ACC112 (cell line): ENCODE measurements around the gene SRPK3.
A peak's percentile ranks its signal among the peaks of the same experiment; 100 is the strongest.
"Not testable (repeated sequence)": the region's sequence is repeated elsewhere in the genome, so short reads cannot be mapped to it uniquely, and the experiment has no call there.

Source experiments
- H2AFZ ChIP-seq: fragments of 200-600 bp; sonication (generic); one replicate; pipeline ENCODE4 v1.6.0; 2017; ENCODE audit warnings: antibody characterized with exemption, low read length; ENCODE audit not compliant: unreplicated experiment
- H3K27ac ChIP-seq: fragments of 200-600 bp; sonication (generic); 2 replicates; pipeline ENCODE4 v1.5.1; 2014; ENCODE audit warnings: low read depth, mild to moderate bottlenecking, antibody characterized with exemption, low read length, moderate library complexity
- H3K27me3 ChIP-seq: fragments of 200-600 bp; sonication (generic); 2 replicates; pipeline ENCODE4 v1.6.1; 2014; ENCODE audit warnings: mild to moderate bottlenecking, antibody characterized with exemption, low read length, moderate library complexity, mixed read lengths; ENCODE audit not compliant: insufficient read depth
- H3K36me3 ChIP-seq: fragments of 200-600 bp; sonication (generic); 2 replicates; pipeline ENCODE4 v1.6.1; 2016; ENCODE audit warnings: mild to moderate bottlenecking, antibody characterized with exemption, low read length, moderate library complexity, mixed read lengths; ENCODE audit not compliant: insufficient read depth
- H3K4me1 ChIP-seq: fragments of 200-600 bp; sonication (generic); one replicate; pipeline ENCODE4 v1.6.1; 2016; ENCODE audit warnings: low read length, mixed read lengths; ENCODE audit not compliant: insufficient read depth, unreplicated experiment, control insufficient read depth
- H3K4me3 ChIP-seq: fragments of 200-600 bp; sonication (generic); 2 replicates; pipeline ENCODE4 v1.5.1; 2014; ENCODE audit warnings: mild to moderate bottlenecking, low read depth, low read length
- H3K79me2 ChIP-seq: fragments of 200-600 bp; sonication (generic); one replicate; pipeline ENCODE4 v1.6.0; 2016; ENCODE audit warnings: low read length; ENCODE audit not compliant: control insufficient read depth, unreplicated experiment, insufficient read depth

The SRPK3 gene

DNA sequence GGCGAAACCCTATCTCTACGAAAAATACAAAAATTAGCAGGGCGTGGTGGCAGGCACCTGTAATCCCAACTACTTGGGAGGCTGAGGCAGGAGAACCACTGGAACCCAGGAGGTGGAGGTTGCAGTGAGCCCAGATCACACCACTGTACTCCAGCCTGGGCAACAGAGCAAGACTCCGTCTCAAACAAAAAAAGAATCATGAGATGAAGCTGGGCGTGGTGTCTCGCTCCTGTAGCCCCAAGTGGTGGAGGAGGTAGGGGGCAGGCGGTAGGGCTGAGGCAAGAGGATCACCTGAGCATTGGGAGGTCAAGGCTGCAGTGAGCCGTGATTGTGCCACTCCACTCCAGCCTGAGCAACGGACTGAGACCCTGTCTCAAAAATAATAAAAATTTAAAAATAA lies 37.2 kb downstream of the SRPK3 start:
- not testable (repeated sequence) for H3K4me3 ChIP-seq, H3K27me3 ChIP-seq, H3K79me2 ChIP-seq, H3K27ac ChIP-seq, H2AFZ ChIP-seq, H3K36me3 ChIP-seq, H3K4me1 ChIP-seq

GRCh38 chrX:153818571-153819383 lies 37.9 kb downstream of the SRPK3 start:
- no peaks in the 10 kb centered on the region for H3K4me1 ChIP-seq
- H2AFZ ChIP-seq = peak overlapping the region; percentile 38
- H3K79me2 ChIP-seq = no peaks in the 10 kb centered on the region
- no peak overlapping the region for H3K27ac ChIP-seq
- no peaks in the 10 kb centered on the region for H3K36me3 ChIP-seq
- H3K4me3 ChIP-seq = peak overlapping the region; percentile 68
- H3K27me3 ChIP-seq = peaks cover 5% of the 10 kb centered on the region; the same call in 1 of the 2 replicates

DNA sequence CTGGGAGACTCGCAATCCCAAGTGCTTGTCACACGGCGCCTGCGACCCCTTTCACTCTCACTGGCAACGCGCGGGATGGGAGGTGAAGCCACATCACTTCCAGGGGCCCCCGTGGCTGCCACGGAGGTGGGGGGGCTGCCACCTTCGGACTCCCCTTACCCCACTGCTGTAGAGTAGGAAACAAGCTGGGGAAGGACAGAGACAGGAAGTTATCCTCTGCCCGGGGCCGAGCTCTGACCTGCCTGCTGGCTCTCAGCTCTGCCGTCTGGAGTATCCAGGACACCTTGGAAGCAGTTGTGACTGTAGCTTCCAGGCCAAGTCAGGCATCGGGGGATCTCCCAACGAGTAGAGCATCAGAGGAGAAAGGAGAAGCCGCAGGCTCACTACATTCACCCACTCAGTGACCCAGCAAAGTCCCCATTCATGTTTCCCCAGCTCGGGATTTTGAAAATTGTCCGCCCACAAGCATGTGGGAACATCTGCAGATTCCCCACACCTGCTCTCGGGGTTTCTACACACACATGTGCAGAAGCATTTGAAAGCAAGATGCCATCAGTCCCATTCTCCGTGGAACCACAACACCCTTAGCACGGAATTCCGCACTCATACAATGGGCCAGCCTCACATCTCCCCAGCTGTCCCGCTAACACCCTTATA lies 38.7 kb downstream of the SRPK3 start:
- Histone ChIP-seq H2AFZ (no peak overlapping the region), H3K4me3 (peak overlapping the region; percentile 68), H3K79me2 (no peaks in the 10 kb centered on the region), H3K36me3 (no peaks in the 10 kb centered on the region), H3K27ac (no peak overlapping the region), H3K4me1 (no peaks in the 10 kb centered on the region), H3K27me3 (peaks cover 5% of the 10 kb centered on the region; the same call in 1 of the 2 replicates)

DNA sequence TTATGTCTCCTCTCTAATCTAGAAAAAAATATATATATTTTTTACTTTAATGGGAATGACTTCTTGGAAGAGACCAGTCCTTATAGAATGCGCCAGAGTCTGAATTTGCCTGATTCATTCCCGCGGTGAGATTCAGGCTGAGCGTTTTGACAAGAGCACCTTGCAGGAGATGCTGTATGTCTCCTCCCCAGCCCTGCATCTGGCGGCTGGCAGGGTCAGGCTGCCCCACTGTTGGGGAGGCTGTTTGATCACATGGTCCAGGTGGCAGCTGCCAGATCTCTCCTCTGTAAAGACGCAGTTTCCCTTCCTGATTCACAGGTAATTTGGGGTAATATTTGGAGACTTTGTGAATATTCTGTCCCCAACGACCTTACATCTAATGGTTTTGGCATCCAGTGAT lies 39.8 kb downstream of the SRPK3 start:
- peaks cover 5% of the 10 kb centered on the region; the same call in 1 of the 2 replicates for H3K27me3 ChIP-seq
- H3K4me3 ChIP-seq = no peak overlapping the region
- H2AFZ ChIP-seq = no peak overlapping the region
- no peak overlapping the region for H3K27ac ChIP-seq
- H3K79me2 ChIP-seq = no peaks in the 10 kb centered on the region
- no peaks in the 10 kb centered on the region for H3K4me1 ChIP-seq
- no peaks in the 10 kb centered on the region for H3K36me3 ChIP-seq

DNA sequence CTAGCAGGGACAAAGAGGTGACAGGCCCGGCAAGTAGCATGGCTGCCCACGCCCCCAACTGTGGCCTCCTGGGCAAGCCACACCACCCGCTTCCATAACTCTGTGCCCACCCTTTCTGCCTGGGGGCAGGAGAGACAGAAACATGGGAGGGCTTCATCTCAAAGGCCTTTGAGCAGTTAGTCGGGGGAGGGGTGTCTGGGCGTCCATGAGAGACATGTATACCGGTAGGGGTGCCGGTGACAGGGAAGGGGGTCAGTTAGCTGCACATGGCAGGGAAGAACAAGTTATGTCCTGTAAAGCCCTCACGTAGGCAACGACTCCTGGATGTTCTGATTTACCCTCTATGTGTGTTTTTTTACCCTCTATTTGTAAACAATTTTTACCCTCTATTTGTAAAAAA lies 40.2 kb downstream of the SRPK3 start:
- H3K36me3 ChIP-seq = no peaks in the 10 kb centered on the region
- H3K27me3 ChIP-seq = peaks cover 5% of the 10 kb centered on the region; the same call in 1 of the 2 replicates
- no peaks in the 10 kb centered on the region for H3K79me2 ChIP-seq
- no peak overlapping the region for H3K4me3 ChIP-seq
- H3K27ac ChIP-seq = no peak overlapping the region
- no peaks in the 10 kb centered on the region for H3K4me1 ChIP-seq
- no peak overlapping the region for H2AFZ ChIP-seq

GRCh38 chrX:153824348-153824747 lies 43.5 kb downstream of the SRPK3 start:
- Histone ChIP-seq H3K4me1 (no peaks in the 10 kb centered on the region), H2AFZ (no peak overlapping the region)

DNA sequence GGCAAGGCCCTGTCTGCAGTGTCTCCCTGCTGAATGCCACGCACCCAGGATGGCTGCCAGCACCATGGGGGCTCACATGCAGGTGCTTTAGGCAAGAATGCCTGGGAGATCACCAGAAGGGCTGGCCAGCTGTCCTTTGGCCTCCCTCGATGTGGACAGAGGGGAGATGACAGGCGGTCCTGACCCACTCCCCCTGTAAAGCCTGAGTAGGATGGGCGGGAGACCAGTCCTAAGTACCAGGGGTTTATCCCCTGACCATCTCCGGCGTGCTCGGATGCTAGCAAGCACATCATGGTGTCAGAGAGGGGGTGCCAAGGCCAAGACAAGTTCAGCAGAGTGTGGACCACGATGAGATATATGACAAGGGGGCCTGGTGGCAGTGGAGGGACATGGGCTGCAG lies 44.2 kb downstream of the SRPK3 start:
- H3K4me3 ChIP-seq = no peak overlapping the region

More at GRCh38 chrX:153824348-153824747, 43.5 kb downstream of the SRPK3 start:
- no peak overlapping the region for H3K27ac ChIP-seq
- peaks cover 21% of the 10 kb centered on the region for H3K27me3 ChIP-seq
- no peaks in the 10 kb centered on the region for H3K79me2 ChIP-seq
- no peaks in the 10 kb centered on the region for H3K36me3 ChIP-seq
- H3K4me3 ChIP-seq = no peak overlapping the region

DNA sequence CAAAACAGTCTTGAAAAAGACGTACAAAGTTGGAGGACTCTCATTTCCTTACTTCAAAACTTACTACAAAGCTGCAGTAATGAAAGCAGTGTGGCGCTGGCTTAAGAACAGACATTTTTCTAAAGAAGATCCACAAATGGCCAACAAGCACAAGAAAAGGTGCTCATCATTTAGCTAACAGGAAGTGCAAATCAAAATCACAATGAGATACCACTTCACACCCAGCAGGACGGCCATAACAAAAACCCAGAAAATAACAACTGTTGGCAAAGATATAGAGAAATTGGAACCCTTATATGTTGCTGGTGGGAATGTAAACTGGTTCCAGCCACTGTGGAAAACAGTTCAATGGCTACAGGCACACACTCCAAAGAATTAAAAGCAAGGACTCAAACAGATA lies 46.2 kb downstream of the SRPK3 start:
- Histone ChIP-seq H3K27ac (no peak overlapping the region), H3K27me3 (peaks cover 38% of the 10 kb centered on the region), H3K4me1 (no peaks in the 10 kb centered on the region), H3K4me3 (no peak overlapping the region), H2AFZ (no peak overlapping the region), H3K36me3 (no peaks in the 10 kb centered on the region), H3K79me2 (no peaks in the 10 kb centered on the region)

More for the DNA sequence above, 44.2 kb downstream of the SRPK3 start:
- no peaks in the 10 kb centered on the region for H3K36me3 ChIP-seq
- H2AFZ ChIP-seq = no peak overlapping the region
- no peak overlapping the region for H3K27ac ChIP-seq
- H3K4me1 ChIP-seq = no peaks in the 10 kb centered on the region
- H3K79me2 ChIP-seq = no peaks in the 10 kb centered on the region
- peaks cover 24% of the 10 kb centered on the region for H3K27me3 ChIP-seq

DNA sequence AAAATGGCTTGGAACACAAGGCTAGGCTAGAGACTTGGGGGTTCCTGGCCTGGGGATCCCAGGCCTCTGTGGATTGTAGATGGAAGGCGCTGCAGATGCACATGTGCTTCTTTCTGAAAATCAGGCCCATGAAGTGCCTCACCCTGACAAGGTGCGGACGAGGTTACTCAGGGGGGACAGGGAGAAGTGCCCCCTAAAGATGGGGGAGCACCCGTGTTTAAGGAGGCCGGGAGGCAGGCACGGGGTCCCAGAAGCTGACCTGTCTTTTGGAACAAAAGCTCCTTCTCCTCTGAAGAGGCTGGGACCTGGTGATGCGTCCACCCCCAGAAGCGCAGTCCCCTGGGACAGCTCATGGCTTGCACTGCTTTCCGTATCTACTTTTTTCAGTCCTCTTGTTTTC lies 47.1 kb downstream of the SRPK3 start:
- H3K4me3 ChIP-seq = no peak overlapping the region
- H3K27ac ChIP-seq = no peak overlapping the region

GRCh38 chrX:153828308-153828707 lies 47.5 kb downstream of the SRPK3 start:
- H3K4me3 ChIP-seq = no peak overlapping the region
- H3K79me2 ChIP-seq = no peaks in the 10 kb centered on the region
- no peak overlapping the region for H3K27ac ChIP-seq
- H3K4me1 ChIP-seq = no peaks in the 10 kb centered on the region
- H3K36me3 ChIP-seq = no peaks in the 10 kb centered on the region
- H2AFZ ChIP-seq = no peak overlapping the region
- peaks cover 43% of the 10 kb centered on the region for H3K27me3 ChIP-seq

More for the DNA sequence above, 47.1 kb downstream of the SRPK3 start:
- no peaks in the 10 kb centered on the region for H3K4me1 ChIP-seq
- no peaks in the 10 kb centered on the region for H3K36me3 ChIP-seq
- H3K27me3 ChIP-seq = peaks cover 43% of the 10 kb centered on the region
- H3K79me2 ChIP-seq = no peaks in the 10 kb centered on the region
- H2AFZ ChIP-seq = no peak overlapping the region
